Femur (tissue), 1 donor: ENCODE results near the gene C5orf52.
"Not testable (repeated sequence)": the region's sequence is repeated elsewhere in the genome, so short reads cannot be mapped to it uniquely, and the experiment has no call there.

Experiments used
- DNase-seq: peaks from one replicate; pipeline ENCODE4 v3.0.0-alpha.2; 2017

Gene C5orf52

GRCh38 chr5:157727858-157728257 lies 56.5 kb downstream of the C5orf52 start:
- not testable (repeated sequence) for DNase-seq
